ENCODE measurements around the gene PLPP7. TPM values are rescaled to one million over a fixed set of nuclear protein-coding genes. Genes with fewer than 3 reads are reported as not detected.

PLPP7 gene
- total RNA-seq, 1 donor from 2014 or later: 17.3 TPM

- Mint-ChIP-seq H3K4me3 (ENCODE audit: unreplicated experiment) (no peak overlapping the region), H3K4me1 (ENCODE audit: low read depth, unreplicated experiment) (peaks cover 26% of the 10 kb centered on the region), H3K9me3 (ENCODE audit: unreplicated experiment) (peaks cover 12% of the 10 kb centered on the region), H3K36me3 (ENCODE audit: unreplicated experiment) (no peaks in the 10 kb centered on the region), H3K27ac (ENCODE audit: unreplicated experiment) (peak overlapping the region; percentile 33), H3K27me3 (ENCODE audit: unreplicated experiment) (peaks cover 13% of the 10 kb centered on the region)
- DNase-seq: no peak
- no peak for TF ChIP-seq CTCF (IDR thresholded peaks at IDR 0.05; ENCODE audit: partially characterized antibody, unreplicated experiment)
These were observed 10.2 kb upstream of the PLPP7 start for GRCh38 chr9:131279196-131279862.

GRCh38 chr9:131279863-131280570 lies 9.5 kb upstream of the PLPP7 start:
- no peak overlapping the region for H3K4me3 Mint-ChIP-seq (ENCODE audit: unreplicated experiment)
- DNase-seq: no peak
- no peak for TF ChIP-seq CTCF (IDR thresholded peaks at IDR 0.05; ENCODE audit: partially characterized antibody, unreplicated experiment)
- peaks cover 24% of the 10 kb centered on the region for H3K4me1 Mint-ChIP-seq (ENCODE audit: low read depth, unreplicated experiment)
- peaks cover 13% of the 10 kb centered on the region for H3K27me3 Mint-ChIP-seq (ENCODE audit: unreplicated experiment)
- H3K36me3 Mint-ChIP-seq (ENCODE audit: unreplicated experiment): no peaks in the 10 kb centered on the region
- H3K27ac Mint-ChIP-seq (ENCODE audit: unreplicated experiment): peak overlapping the region; percentile 33
- peaks cover 14% of the 10 kb centered on the region for H3K9me3 Mint-ChIP-seq (ENCODE audit: unreplicated experiment)

- H3K36me3 Mint-ChIP-seq (ENCODE audit: unreplicated experiment): no peaks in the 10 kb centered on the region
- TF ChIP-seq CTCF (IDR thresholded peaks at IDR 0.05; ENCODE audit: partially characterized antibody, unreplicated experiment): no peak
- DNase-seq: no peak
- H3K27me3 Mint-ChIP-seq (ENCODE audit: unreplicated experiment): peaks cover 13% of the 10 kb centered on the region
- H3K4me1 Mint-ChIP-seq (ENCODE audit: low read depth, unreplicated experiment): peaks cover 19% of the 10 kb centered on the region
- H3K9me3 Mint-ChIP-seq (ENCODE audit: unreplicated experiment): peaks cover 14% of the 10 kb centered on the region
- H3K4me3 Mint-ChIP-seq (ENCODE audit: unreplicated experiment): no peak overlapping the region
- no peak overlapping the region for H3K27ac Mint-ChIP-seq (ENCODE audit: unreplicated experiment)
These were observed 8.9 kb upstream of the PLPP7 start for GRCh38 chr9:131280660-131281059.

DNA sequence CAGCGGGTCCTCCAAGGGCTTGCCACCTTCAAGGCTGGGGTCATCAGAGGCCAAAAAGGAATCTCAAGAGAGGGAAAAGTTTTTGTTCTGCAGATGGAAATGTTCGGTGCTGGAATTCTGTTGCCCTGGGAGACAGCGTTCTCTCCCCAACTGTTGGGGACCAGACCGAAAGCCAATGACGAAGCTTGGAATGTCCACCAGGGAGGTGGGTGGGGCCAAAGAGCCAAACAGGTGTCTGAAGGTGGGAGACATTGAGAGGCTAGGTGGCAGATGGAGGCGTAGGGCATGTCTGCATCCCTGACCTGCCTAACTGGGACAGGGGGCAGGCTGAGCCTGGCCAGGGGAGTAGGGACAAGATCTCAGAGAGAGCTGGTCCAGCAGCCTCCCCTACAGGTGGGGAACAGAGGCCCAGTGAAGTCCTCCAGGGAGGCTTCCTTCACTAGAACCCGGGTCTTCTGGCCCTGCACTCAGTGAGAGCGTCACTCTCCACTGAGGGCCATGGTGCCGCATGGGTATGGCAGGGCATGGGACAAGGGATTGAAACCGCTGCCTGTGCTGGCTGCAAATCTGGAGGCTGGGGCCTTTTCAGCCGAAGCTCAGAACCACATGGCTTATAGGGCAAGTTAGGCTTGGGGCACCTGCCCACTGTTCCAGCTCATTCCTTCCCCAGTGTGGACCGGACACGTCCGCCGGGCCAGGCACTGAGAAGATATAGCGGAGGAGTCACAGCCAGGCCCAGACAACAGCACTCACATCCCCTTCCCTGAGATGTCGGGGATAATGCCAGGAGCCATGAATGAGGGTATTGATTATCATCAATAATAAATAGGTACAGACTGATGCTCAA lies 8.2 kb upstream of the PLPP7 start:
- peak overlapping the region; percentile 45 for H3K27ac Mint-ChIP-seq (ENCODE audit: unreplicated experiment)
- H3K9me3 Mint-ChIP-seq (ENCODE audit: unreplicated experiment): peaks cover 12% of the 10 kb centered on the region
- TF ChIP-seq CTCF (IDR thresholded peaks at IDR 0.05; ENCODE audit: partially characterized antibody, unreplicated experiment): no peak
- peak overlapping the region; percentile 79 for H3K4me3 Mint-ChIP-seq (ENCODE audit: unreplicated experiment)
- H3K27me3 Mint-ChIP-seq (ENCODE audit: unreplicated experiment): peaks cover 13% of the 10 kb centered on the region
- no peaks in the 10 kb centered on the region for H3K36me3 Mint-ChIP-seq (ENCODE audit: unreplicated experiment)
- no peak for DNase-seq
- H3K4me1 Mint-ChIP-seq (ENCODE audit: low read depth, unreplicated experiment): peaks cover 13% of the 10 kb centered on the region
